ENCODE data around the gene NKX2-3.

NKX2-3 gene

DNA sequence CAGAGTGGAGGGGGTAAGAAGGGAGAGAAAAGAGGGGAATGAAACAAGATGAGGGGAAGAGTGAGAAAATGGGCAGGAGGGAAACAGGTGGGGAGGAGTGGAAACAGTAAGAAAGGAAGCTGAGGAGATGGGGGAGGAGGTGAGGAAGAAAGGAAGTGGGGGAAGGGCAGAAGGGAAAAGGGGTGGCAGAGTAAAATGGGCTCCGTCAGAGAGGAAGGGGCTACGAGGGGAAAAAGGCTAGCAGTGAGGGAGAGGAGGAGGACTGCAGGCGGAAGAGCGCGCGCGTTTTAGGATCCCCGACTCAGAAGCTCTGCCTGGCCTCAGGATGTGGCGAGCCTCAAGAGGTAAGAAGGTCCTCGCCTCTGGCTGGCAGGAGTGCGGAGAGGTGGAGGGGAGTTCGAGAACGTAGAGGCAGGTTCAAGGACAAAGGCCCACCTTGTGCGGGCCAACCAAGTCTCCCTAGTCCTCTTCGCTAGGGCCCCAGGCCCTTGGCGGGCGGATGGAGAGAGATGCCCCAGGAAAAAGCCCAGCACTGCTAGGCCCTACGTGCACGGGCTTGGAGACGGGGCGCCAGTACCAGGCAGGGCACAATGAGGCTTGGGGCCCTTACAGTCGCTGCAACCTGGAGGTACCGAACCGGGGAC, 5.8 kb upstream of the NKX2-3 start:
- no peak for DNase-seq

DNA sequence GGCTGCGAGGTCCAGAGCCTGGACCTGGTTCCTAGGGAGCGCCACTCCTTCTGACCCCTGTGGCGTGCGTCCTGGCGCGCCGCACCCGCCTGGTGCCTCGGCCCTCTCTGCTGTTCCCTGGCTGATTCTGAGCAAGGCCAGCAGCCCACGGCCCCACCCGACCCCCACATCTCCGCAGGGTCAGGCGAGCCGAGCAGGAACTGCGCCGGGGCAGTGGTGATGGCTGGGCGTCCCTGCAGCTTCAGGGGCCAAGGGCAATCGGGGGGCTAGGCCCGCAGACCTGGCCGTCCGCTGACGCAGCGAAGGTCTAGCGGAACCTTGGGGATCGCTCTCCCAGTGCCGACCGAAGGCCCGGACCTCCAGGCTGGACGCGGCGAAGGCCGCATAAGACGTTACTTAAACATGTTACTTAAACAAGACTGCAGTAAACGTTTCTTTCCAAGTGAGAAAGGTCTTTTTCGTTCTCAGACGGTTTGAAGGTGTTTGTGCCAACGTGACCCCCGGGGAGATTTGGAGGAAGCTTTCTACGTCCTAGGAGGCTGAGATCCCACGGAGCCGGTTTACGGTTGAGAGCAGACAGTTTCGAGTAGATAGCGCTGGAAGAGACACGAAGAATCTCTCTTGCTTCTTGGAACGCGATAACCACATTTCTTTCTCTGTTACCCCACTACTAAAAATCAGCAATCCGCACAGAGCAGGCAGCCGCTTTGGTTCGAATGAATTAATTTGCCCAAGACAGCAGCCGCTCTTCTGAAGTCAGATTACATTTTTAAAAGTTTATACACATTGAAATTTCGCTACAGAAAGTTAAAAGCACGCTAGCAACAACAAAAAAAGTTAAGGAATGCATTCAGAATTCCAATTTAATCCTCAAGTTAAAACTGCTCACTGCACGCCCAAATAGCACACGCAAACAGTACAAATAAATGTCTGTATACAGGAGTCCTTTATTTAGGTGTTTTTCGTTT, 4.9 kb upstream of the NKX2-3 start:
- no peak for DNase-seq

DNA sequence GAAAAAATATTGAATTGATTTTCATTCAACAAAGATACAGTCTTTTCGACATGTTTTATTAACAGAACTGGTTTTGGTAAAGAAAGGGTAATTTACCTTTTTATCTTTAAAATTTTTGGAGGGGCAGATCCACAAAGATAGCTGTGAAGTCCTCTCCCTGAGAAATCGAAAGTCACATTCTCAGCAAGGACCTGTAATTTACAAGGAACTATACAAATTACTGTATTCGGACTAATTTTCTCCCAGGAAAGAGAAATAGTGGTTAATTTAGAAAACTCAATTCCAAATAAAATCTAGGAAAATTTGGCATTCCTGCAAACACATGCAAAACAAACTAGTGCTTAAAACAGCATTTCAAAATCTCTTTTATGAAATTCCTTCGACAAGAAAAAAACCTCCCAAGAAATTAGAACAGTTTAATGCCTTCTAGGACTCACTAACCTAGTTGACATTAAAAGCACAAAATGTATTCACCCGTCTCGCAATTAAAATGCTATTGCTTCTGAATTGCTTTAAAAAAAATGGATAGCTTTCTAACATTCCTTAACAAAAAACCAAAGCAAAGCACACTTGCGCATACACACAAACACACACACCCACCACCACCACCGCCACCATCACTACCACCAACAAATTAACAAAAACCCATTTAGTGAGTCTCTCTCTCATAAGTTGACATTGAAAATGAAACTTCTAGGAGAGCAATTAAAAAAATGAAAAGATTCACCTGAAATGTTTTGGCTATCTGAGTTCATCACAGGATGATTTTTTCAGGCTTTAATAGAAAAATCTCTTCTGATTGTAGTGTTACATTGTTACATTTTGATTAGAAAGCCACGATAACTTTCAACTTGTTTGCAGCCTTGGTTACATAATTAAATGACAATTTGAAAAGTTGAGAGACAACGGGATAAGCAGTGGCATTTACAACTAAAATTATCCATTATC, 4.0 kb upstream of the NKX2-3 start:
- no peak for DNase-seq

DNA sequence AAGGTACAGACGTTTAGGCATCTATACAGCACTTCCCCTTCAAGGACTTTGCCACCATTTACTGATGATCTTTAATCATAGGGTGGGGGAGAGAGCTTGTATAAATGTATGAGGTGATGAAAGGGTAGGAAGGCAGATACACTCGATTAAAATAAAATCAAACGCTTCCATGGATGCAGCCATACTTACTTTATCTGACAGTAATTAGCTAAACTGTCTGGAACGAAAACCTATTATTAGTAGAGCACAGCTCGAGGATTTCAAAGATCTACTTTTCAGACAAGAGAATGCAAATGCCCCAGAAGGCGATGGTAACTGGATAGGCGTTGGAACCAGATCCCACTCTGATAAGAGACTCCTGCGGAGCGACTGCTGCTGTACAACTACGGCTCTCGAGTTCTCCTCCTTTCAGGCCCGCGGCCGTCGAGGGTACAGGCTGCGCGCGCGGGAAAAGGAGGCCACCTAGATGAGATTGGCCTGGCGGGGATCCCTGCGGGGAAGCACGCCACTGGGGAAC, 3.1 kb upstream of the NKX2-3 start:
- DNase-seq: no peak

DNA sequence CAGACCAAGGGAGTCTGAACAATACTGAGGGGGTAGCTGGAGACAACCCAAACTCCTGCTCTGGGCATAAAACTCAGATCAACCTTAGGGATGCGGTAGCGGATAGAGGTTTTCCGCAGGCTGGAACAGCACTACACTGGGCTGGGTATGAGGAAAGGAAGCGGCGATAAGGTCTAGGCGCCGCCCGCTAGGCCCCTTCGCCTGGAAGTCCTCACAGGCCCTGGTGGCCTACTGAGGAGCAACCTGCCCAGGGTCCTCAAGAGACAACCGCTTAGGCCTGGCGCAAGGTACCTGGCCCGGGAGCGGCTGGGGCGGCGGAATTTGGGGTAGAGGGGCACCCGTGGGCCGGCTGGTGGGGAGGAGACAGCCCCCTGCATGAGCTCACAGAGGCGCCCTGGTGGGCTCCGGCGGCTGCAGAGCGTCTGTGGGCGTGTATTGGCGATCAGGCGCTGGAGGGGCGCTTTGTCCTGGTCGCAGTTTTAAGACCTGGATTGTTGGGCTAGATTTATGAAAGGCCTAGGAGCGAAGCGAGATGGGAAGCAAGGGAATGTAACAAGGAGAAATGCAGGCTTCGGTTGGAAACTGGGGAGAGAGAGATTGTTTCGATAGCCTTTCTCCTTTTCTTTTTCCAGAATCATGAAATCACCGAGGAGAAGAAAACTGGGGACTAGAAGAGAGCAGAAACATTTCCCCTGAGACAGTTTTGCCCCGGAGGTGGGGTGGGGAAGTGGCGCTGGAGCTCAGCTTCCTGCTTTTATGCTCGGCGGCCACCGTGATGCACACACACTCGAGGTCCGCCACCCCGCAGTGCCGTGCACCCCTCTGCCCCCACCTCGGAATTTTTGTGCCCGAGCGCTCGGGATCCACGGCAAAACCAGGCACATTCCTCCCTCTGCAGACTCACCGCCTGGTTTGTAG, 2.4 kb upstream of the NKX2-3 start:
- DNase-seq: no peak

DNA sequence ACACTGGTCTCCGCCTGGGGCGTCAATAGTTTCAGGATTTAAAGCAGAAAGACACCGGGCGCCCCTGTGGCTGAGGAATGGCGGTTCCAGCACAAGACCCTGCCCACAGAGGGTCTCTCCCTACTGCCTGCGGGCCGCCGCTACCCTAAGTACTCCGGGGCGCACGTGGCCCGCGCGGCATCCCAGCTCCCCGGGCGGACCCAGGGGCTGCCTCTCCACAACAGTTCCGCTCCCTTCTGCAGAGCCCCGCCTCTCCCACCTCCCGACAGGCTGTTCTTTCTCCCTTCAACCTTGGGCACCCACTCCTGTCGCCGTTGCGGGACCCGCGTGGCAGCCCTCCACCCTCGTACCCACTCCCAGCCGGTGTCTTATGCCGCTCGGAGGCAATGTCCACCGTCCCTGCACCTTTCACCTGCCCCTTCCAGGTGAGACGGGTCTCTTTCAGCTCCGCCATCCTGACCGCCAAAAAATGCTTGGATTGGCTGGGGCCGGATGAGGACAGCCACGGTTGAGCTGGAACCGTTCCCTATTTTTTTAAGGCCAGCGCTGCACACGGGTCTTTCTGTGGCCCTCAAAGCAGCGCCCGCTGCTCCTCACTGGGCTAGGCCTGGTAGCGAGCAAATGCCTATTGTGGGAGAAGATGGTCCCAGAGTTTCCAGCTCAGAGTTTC, 1.6 kb upstream of the NKX2-3 start:
- DNase-seq: no peak

DNA sequence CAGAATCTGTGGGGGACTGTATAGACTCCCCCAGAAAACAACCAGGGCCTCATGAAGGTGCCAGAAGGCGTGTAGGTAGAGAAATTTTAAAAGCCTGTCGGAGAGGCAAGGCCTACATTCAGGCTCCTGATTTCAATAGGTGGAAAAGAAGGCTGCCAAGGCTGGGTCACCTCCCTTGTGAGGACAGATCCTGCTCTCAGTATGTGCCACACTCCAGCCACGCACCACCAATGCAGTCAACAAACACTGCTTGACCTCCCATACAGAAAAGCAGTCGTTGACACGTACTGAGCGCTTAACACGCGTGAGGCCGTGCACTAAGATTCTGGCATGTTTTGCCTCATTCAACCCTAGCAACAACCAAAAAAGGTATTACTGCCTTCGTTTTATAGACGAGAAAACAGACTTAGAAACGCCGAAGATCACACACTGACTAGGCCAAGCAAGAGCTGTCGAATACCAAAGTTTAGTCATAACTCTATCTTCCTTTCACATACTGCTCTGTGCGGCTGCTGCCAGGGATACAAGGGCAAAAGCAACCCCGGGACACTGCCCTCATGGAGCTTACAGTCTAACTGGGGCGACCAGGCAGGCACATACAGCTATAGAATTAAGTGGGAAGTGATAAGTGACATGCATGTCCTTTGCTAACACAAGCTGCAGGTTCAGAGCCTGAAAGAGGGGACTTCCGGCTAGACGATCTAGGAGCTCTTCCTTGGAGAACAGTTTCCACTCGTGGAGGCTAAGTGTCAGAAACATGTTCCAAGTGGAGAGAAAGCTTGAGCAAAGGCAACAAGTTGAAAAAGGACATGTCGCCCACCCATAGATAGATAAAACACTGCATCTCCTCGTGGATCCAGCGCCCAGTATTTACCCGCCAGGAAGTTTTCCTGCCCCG, 797 bp upstream of the NKX2-3 start:
- no peak for DNase-seq

DNA sequence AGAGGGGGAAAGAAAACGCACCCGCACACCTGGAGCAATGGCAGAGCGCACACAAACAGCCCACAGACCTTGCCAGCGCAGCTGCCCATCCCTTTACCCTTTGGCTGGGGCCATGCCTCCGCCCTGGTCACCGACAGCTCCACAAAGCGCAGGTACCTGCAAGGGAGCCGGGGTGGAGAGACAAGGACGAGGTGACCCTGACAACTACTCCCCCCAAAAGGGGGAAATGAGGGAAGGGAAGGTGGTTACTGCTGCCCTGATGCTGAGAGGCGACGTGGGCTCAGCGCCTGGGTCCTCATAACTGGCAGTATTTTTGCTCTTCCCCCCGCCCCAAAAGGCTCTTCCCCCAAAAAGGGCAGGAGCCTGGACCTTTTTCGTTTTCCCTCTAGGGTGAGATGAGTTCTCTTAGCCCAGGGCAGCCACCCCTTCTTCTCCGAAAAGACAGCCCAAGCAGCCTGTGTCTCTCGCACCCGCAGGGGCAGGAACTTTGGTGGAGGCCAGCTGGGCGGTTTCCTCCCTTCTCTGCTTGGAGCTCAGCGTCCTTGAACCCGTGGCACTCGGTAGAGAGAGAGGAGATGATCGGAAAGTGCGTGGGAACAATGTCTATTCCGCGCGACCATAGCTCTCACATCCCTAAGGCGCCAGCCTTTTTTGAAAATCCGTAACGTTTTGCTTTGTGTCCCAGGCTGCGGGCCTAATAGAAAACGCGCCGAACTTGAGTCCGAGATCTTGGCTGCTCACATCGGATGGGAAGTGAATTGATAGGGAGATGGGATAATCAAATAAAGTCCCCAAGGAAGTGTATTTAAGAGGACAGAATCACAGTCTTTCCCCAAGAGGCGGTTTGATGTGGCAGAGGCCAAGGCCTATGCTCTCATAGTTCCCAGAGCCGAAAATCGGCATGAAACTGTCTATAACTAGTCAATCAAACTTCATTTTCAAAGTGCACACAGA, 1.0 kb downstream of the NKX2-3 start:
- no peak for DNase-seq

DNA sequence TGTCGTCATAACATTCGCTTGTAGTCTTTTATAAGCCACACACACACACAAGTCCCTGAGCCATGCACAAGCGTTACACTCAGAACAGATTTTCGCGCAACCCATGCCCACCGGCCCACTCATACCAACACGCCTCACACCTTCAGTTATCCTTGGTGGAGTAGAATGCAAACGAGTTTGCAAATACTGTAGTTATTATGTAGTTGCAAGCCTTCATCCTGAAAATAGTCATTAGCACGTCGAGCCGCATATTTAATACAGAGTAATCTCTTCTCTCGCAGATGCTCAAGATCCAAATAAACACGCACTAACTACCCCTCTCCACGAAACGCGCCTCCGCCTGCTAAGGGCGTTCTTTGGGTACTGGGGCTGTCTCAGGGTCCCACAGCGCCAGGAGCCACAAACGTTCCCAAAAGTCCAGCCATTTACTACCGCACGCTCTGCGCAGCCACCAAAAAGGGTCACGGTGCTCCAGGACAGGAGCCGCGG, 1.8 kb downstream of the NKX2-3 start:
- no peak for DNase-seq

DNA sequence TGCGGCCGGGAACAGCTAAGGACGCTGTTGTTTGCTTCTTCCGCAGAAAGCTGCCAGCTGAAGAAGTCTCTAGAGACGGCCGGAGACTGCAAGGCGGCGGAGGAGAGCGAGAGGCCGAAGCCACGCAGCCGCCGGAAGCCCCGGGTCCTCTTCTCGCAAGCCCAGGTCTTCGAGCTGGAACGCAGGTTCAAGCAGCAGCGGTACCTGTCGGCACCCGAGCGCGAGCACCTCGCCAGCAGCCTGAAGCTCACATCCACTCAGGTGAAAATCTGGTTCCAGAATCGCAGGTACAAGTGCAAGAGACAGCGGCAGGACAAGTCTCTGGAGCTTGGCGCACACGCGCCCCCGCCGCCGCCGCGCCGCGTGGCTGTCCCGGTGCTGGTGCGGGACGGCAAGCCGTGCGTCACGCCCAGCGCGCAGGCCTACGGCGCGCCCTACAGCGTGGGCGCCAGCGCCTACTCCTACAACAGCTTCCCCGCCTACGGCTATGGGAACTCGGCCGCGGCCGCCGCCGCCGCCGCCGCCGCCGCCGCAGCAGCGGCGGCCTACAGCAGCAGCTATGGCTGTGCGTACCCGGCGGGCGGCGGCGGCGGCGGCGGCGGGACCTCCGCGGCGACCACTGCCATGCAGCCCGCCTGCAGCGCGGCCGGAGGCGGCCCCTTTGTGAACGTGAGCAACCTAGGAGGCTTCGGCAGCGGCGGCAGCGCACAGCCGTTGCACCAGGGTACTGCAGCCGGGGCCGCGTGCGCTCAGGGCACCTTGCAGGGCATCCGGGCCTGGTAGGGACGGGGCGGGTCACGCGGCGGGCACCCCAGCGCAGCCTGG, 2.4 kb downstream of the NKX2-3 start:
- no peak for DNase-seq

DNA sequence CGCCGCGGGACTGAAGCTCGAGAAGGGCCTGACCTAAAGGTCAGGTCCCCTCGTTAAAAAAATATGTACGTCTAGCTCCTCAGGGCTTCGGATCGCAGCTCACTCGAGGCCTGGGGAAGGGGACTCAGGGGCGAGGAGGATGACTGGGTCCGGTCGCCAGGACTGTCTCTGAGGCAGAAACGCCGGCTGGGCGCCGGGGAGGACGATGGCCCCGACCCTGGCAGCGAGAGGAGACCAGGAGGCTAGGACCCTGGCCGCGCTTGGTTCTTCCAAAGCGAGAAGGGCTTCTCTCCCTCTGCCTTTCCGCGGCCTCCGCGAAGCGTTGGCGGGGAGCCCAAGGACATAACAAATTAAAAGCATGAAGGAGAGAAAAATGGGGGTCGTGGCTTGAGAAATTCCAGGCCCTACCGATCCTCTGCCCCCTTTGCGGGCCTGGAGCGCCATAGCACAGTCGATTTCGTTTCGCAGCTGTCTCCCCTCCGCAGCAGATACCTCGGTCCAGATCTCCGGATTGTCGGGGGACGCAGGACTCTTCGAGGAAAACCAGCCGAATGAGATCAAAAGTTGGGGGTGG, 3.1 kb downstream of the NKX2-3 start:
- DNase-seq: no peak

DNA sequence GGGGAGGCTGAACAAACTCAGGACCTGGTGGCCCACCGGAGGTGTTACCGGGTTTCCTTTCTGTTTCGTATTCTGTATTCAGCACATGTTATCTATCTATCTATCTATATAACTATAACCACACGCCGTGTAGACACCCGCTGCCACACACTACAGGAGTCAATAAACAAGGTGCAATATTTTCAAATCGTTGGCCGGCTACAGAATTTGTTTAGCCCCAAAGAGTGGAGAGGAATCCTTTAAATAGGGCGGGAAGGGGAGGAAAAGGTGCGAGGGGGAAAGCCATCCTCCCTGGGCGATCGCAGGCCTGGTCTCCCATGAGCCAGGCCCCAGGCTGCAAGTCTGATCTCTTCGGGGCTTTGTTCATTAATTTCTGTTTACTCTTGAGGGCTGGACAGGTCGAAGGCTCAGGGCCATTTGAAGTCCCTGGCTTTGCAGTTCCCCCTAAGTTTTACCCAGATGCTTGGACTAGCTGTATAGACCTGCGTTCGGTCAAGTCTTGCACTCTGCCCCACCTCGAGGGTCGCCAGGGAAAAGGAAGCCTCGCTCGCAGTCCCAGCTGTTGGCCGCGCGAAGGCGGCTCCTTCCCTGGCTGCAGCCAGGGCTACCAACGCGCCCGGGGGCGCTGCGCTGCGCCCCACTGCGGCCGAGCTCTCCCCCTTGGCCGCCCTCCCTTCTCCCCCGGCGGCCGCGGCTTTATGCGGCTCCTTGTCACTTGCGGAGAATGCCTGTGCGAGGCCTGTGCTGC, 3.8 kb downstream of the NKX2-3 start:
- no peak for DNase-seq

DNA sequence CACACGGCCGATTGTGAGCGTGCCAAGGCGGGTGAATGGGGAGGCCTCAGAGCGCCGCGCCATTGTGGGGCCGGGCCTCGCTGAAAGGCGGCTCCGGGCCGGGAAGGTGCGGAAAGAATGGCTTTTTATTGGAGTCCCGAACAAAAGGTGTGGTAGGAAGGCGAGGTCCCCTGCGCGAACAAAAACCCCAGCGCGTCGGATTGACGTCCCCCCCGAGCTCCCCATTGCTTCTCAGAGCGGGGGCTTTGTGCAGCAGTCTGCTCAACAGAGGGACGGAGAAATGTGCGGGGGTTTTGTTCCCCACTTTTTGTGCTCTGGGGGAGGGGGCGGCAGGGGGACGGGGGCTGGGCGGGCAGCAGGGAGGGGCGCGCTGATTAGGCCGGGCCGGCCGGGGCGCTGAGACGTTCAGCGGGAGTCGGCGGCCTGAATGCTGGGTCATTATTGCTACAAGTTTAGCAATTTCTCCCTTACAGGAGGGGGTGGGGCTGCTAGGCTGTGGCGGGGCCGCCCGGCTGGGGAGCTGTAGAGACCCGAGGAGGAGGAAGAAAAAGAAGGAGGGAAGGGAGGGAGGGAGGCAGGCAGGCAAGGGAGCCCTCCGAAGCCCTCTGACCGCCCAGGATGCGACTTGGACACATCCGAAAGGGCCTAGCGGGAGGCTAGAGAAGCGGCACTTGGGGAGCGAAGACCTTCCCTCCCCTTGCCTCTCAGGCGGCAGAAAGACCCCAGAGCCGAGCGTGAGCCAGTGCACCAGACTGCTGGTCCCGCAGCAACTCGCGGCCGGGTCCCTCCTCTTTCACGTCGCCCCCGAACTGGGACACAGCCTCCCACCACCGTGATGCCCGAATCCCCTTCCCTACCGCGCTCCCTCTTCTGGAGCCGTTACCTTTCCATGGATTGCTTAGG, 4.6 kb downstream of the NKX2-3 start:
- no peak for DNase-seq

DNA sequence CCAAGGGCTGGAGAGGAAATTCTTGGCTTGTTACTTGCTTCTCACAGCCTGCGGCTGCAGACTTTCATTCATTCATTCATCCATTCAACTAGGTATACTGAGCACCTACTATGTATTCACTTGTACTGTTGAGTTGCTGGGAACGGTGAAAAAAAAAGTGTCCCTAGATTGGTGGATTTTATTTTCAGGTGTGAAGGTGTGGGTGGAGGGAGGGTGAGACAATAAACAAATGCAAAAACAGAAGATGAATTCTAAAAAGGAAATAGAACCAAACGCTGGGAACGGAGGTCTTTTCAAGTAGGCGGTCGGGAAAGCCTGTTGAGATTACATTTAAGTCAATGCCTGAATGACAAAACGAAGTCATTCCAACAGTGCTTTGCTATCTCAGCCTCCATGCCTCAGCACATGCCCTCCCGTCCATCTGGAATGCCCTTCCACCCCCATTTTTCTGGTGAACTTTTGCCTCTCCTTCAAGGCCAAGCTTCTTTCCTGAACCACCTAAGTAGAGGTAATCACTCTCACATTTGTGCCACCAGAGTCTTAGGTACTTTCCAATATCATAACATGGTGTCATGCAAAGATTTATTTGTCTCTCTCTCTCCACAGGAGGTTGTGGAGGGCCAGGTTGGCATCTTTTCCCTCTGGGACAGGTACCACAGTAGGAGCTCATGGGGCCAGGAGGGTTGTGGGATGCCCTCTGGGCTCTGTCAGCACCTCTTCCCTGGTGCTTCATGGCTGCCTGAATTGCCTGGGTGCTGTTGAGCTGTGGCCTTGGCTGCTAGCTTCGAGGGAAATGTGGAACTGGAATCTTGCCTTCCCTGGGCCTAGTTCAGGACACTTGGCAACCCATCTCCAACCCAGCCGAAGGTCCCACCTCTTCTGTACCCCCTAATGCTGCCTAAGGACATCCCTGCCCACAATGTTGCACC, 5.5 kb downstream of the NKX2-3 start:
- no peak for DNase-seq
